Activated CD8-positive, alpha-beta T cell treated with anti-CD3 and anti-CD28 coated beads for 36 hours (primary cell): ENCODE data around the gene TPP2. TPM values are rescaled to one million over a fixed set of nuclear protein-coding genes. Genes with fewer than 3 reads are reported as not detected.

ENCODE experiments used
- ATAC-seq: fragments of 200-7000 bp; cut with Tn5 transposase; one replicate; pipeline ENCODE4 v1.10.0; 2021; ENCODE audit warnings: mild to moderate bottlenecking, moderate library complexity
- CTCF ChIA-PET: fragments of 350-600 bp; sonication (Branson Sonifier 250); formaldehyde crosslinking; loops from one replicate; lab custom pipeline; 2021; ENCODE audit warnings: antibody characterized with exemption; lab: Charles Lee
- POLR2A ChIA-PET: fragments of 350-600 bp; sonication (Branson Sonifier 250); formaldehyde crosslinking; loops from one replicate; lab custom pipeline; 2021; ENCODE audit warnings: antibody characterized with exemption; lab: Charles Lee
- DNase-seq: peaks from one replicate; pipeline ENCODE4 v3.0.0-alpha.2; 2020
- H3K27ac Mint-ChIP-seq: one replicate; pipeline ENCODE4 v1.8.0; 2021; ENCODE audit warnings: mild to moderate bottlenecking, mixed read lengths
- H3K27me3 Mint-ChIP-seq: one replicate; pipeline ENCODE4 v1.8.0; 2021; ENCODE audit warnings: mixed read lengths
- H3K36me3 Mint-ChIP-seq: one replicate; pipeline ENCODE4 v1.8.0; 2021; ENCODE audit warnings: low read depth, mixed read lengths
- H3K4me1 Mint-ChIP-seq: one replicate; pipeline ENCODE4 v1.8.0; 2021; ENCODE audit warnings: low read depth, mixed read lengths
- H3K4me3 Mint-ChIP-seq: one replicate; pipeline ENCODE4 v1.8.0; 2021; ENCODE audit warnings: mild to moderate bottlenecking, moderate library complexity, mixed read lengths
- H3K9me3 Mint-ChIP-seq: one replicate; pipeline ENCODE4 v1.8.0; 2021; ENCODE audit warnings: mixed read lengths
- intact Hi-C: fragments of 100-400 bp; cut with micrococcal nuclease; formaldehyde crosslinking; loops from one replicate; pipeline ENCODE4 v1.10.0; 2022
- total RNA-seq, 2 experiments: library from RNA; stranded (reverse); gene quantifications; one replicate each; pipeline ENCODE4 v1.2.3, GENCODE V29; 2021
- TF ChIP-seq, protein P1 (sequence below): fragments of 200-600 bp; IDR thresholded peaks from one replicate; pipeline ENCODE4 v1.8.0; 2022; ENCODE audit warnings: antibody characterized with exemption, mild to moderate bottlenecking

TPP2 gene
- total RNA-seq: 10 to 100 TPM; 70.3 to 70.8 TPM

- Mint-ChIP-seq H3K27ac (peak within 1 kb of the TSS; percentile 100), H3K4me3 (peak within 1 kb of the TSS; percentile 99), H3K27me3 (no peaks in the 10 kb centered on the region), H3K36me3 (peaks cover 24% of the 10 kb centered on the region), H3K9me3 (no peaks in the 10 kb centered on the region), H3K4me1 (peaks cover 57% of the 10 kb centered on the region)
- peak; percentile 90 for ATAC-seq
- CTCF ChIA-PET: interaction anchor here (0.9 to 6.3 kb wide), 6 partner anchors 9 to 249 kb away, joined by 3 to 53 read pairs (median 7); partner anchors contain the start of genes ERCC5 and TEX30
- intact Hi-C loops: loop anchor here (1.0 to 5.0 kb wide), 3 partner anchors 176 to 249 kb away; partner anchors contain the start of gene TEX30
- DNase-seq: peak; percentile 99
- POLR2A ChIA-PET: interaction anchor here (0.8 to 3.5 kb wide), 11 partner anchors 10 to 249 kb away, joined by 3 to 31 read pairs (median 5); partner anchors contain the start of genes BIVM, ERCC5, POGLUT2 and TEX30
- TF ChIP-seq, protein P1, sequence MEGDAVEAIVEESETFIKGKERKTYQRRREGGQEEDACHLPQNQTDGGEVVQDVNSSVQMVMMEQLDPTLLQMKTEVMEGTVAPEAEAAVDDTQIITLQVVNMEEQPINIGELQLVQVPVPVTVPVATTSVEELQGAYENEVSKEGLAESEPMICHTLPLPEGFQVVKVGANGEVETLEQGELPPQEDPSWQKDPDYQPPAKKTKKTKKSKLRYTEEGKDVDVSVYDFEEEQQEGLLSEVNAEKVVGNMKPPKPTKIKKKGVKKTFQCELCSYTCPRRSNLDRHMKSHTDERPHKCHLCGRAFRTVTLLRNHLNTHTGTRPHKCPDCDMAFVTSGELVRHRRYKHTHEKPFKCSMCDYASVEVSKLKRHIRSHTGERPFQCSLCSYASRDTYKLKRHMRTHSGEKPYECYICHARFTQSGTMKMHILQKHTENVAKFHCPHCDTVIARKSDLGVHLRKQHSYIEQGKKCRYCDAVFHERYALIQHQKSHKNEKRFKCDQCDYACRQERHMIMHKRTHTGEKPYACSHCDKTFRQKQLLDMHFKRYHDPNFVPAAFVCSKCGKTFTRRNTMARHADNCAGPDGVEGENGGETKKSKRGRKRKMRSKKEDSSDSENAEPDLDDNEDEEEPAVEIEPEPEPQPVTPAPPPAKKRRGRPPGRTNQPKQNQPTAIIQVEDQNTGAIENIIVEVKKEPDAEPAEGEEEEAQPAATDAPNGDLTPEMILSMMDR: no peak
Measured at GRCh38 chr13:102596147-102597028, at the start of gene TPP2. TPP2 (plus strand) TSS chr13:102596986; CDS start chr13:102597039, 53 bp downstream.

GRCh38 chr13:102548811-102549210 is 48.0 kb upstream of the TPP2 start:
- Mint-ChIP-seq H3K4me1 (no peaks in the 10 kb centered on the region), H3K27ac (no peak overlapping the region), H3K27me3 (peaks cover 9% of the 10 kb centered on the region), H3K9me3 (no peaks in the 10 kb centered on the region), H3K4me3 (no peak overlapping the region), H3K36me3 (no peaks in the 10 kb centered on the region)
- POLR2A ChIA-PET: no interaction called here
- TF ChIP-seq, protein P1: no peak
- CTCF ChIA-PET: no interaction called here
- ATAC-seq (no peak), DNase-seq (no peak)
- intact Hi-C loops: no loop called here

DNA sequence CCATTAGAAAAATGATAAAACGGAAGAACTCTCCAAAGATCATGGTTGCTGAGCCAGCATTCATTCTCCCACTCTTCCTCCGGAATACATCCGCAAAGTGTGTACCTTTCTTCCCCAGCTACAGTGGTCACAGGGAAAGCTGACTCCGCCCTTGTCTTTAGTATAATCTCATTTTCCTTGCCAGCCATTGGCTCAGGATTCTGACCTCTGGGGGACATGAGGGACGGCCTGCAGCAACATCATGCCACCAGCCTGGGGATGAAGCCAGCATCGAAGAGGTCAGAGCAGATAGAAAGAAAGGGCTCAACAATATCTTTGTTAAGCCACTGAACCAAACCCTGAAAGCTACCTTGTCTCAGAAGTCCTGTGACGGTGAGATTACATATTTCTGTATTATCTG is 46.3 kb upstream of the TPP2 start:
- H3K9me3 Mint-ChIP-seq: no peaks in the 10 kb centered on the region
- H3K36me3 Mint-ChIP-seq: no peaks in the 10 kb centered on the region
- no peak overlapping the region for H3K4me3 Mint-ChIP-seq
- no peak for ATAC-seq
- no peak for DNase-seq
- H3K4me1 Mint-ChIP-seq: no peaks in the 10 kb centered on the region
- peaks cover 6% of the 10 kb centered on the region for H3K27me3 Mint-ChIP-seq
- intact Hi-C loops: loop anchor here (10.0 kb wide), 1 partner anchor 606 kb away; no protein-coding TSS in a partner anchor
- ChIA-PET CTCF (interaction anchor here (1.0 kb wide), 1 partner anchor 41 kb away, joined by 4 read pairs; no protein-coding TSS in a partner anchor), POLR2A (no interaction called here)
- H3K27ac Mint-ChIP-seq: no peak overlapping the region
- TF ChIP-seq, protein P1: no peak

- Mint-ChIP-seq H3K27me3 (peaks cover 2% of the 10 kb centered on the region), H3K4me1 (peaks cover 2% of the 10 kb centered on the region), H3K4me3 (no peak overlapping the region), H3K27ac (no peak overlapping the region), H3K9me3 (no peaks in the 10 kb centered on the region), H3K36me3 (no peaks in the 10 kb centered on the region)
- DNase-seq (peak; percentile 4), ATAC-seq (peak; percentile 51)
- intact Hi-C loops: loop anchor here (10.0 kb wide), 1 partner anchor 611 kb away; no protein-coding TSS in a partner anchor
- POLR2A ChIA-PET: interaction anchor here (0.7 kb wide), 1 partner anchor 162 kb away, joined by 3 read pairs; no protein-coding TSS in a partner anchor
- CTCF ChIA-PET: interaction anchor here (0.6 to 2.1 kb wide), 36 partner anchors 8 to 1412 kb away, joined by 3 to 15 read pairs (median 5); no protein-coding TSS in a partner anchor
- TF ChIP-seq, protein P1: peak; percentile 77
Measured at GRCh38 chr13:102555914-102556553, 40.8 kb upstream of the TPP2 start.
